SK-N-MC (cell line): ENCODE measurements around the gene KCNN3.

Experiments
- EZH2 ChIP-seq: fragments of 200-600 bp; sonication (generic); IDR thresholded peaks from one replicate; pipeline ENCODE4 v1.6.1; 2017; ENCODE audit warnings: antibody characterized with exemption
- FOXP2 ChIP-seq: optimal IDR thresholded peaks from 2 replicates; pipeline ENCODE3; 2011; ENCODE audit warnings: mild to moderate bottlenecking, moderate library complexity; ENCODE audit not compliant: insufficient read depth; ENCODE audit errors: extremely low read length, control extremely low read depth
- POLR2AphosphoS5 ChIP-seq: IDR thresholded peaks from 2 replicates; pipeline ENCODE4 v1.6.1; 2012; ENCODE audit warnings: mild to moderate bottlenecking, low read depth, low read length, borderline replicate concordance

- TF ChIP-seq POLR2AphosphoS5 (no peak), EZH2 (no peak), FOXP2 (no peak)
Observed at GRCh38 chr1:154880671-154881070, 10.6 kb upstream of the KCNN3 start.
